Measurements from ENCODE around the gene LARP4B.

DNA sequence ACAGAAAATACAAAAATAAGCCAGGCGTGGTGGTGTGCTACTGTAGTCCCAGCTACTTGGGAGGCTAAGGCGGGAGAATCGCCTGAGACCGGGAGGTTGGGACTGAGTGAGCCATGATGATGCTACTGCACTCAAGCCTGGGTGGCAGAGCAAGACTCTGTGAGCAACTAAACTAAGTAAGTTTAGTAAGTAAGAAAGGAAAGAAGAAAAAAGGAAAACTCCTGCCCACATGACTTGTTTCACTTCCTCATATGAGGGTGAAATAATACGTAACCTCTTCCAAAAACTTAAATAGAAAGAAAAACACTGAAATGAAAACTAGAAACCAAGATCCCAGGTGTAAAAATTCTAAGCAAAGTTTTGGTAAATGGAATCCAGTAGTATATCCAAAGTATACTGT is 79.6 kb downstream of the LARP4B start:
- TF ChIP-seq, protein P1, sequence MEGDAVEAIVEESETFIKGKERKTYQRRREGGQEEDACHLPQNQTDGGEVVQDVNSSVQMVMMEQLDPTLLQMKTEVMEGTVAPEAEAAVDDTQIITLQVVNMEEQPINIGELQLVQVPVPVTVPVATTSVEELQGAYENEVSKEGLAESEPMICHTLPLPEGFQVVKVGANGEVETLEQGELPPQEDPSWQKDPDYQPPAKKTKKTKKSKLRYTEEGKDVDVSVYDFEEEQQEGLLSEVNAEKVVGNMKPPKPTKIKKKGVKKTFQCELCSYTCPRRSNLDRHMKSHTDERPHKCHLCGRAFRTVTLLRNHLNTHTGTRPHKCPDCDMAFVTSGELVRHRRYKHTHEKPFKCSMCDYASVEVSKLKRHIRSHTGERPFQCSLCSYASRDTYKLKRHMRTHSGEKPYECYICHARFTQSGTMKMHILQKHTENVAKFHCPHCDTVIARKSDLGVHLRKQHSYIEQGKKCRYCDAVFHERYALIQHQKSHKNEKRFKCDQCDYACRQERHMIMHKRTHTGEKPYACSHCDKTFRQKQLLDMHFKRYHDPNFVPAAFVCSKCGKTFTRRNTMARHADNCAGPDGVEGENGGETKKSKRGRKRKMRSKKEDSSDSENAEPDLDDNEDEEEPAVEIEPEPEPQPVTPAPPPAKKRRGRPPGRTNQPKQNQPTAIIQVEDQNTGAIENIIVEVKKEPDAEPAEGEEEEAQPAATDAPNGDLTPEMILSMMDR (IDR thresholded peaks at IDR 0.05; ENCODE audit: extremely low read depth in 1 of 2, insufficient read depth in 1 of 2, low read depth in 1 of 2, low read length in 2 of 2), result no peak
- TF ChIP-seq POLR2A (IDR thresholded peaks at IDR 0.05; ENCODE audit: low read depth, low read length), result no peak

Measured in endothelial cell of umbilical vein (primary cell).